ENCODE results near the gene PHF20. TPM values are rescaled to one million over a fixed set of nuclear protein-coding genes. Genes with fewer than 3 reads are reported as not detected.

PHF20 gene
- total RNA-seq, 2 donors from 2014 or later, result 17.6 to 25.1 TPM

- intact Hi-C loops (cut with DNase I), result no loop called here
Measured at GRCh38 chr20:35904982-35905663, 133.3 kb downstream of the PHF20 start.

DNA sequence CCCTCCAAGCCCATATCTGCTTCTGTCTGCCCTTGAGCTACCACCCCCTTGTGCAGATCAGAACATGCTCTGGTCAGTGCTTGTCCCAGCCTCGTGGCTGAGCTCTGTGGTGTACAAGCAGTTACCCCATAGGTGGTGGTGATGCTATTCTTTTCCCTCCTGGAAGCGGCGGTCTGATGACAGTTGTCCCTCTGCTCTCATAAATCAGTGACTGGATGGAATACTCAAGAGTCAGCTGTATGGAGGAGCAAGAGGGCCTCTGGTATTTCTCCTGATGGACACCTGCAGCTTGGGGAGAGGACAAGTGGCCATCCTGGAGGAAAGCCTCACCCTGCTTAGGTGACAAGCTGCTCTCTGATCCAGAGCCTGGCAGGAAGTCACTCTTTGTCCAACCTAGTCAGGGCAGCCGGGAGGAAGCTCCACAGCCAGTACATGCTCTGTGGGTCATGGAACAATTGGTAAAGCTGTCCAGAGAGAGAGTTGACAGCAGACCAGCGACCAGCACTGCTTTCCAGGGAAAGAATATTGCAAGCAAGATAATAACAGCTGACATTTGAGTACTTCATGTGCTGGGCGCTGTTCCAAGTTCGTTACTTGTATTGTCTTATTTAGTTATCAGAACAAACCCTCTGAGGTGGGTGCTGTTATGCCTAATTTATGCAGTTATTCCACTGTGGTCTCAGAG, 135.3 kb downstream of the PHF20 start:
- Histone ChIP-seq H3K9me3 (no peaks in the 10 kb centered on the region), H3K36me3 (replicated peaks in 1 of 2; ENCODE audit: insufficient read depth in 1 of 2, low read depth in 2 of 2) (no peaks in the 10 kb centered on the region), H3K27me3 (no peaks in the 10 kb centered on the region), H3K27ac (no peak overlapping the region), H3K4me1 (no peaks in the 10 kb centered on the region), H3K4me3 (no peak overlapping the region)
- ATAC-seq, result no peak
- TF ChIP-seq POLR2A (IDR thresholded peaks at IDR 0.05) (no peak), CTCF (IDR thresholded peaks at IDR 0.05) (no peak)
- no peak for DNase-seq
- intact Hi-C loops (cut with DNase I), result no loop called here
- 77 to 85% methylated on average over 7 of the region's 7 CpGs for WGBS, 2 donors

More at GRCh38 chr20:35904982-35905663, 133.3 kb downstream of the PHF20 start:
- no peaks in the 10 kb centered on the region for H3K4me1 ChIP-seq
- H3K9me3 ChIP-seq, result no peaks in the 10 kb centered on the region
- no peaks in the 10 kb centered on the region for H3K36me3 ChIP-seq (replicated peaks in 1 of 2; ENCODE audit: insufficient read depth in 1 of 2, low read depth in 2 of 2)
- no peak overlapping the region for H3K4me3 ChIP-seq
- TF ChIP-seq CTCF (IDR thresholded peaks at IDR 0.05) (no peak), POLR2A (IDR thresholded peaks at IDR 0.05) (no peak)
- no peak overlapping the region for H3K27ac ChIP-seq
- no peaks in the 10 kb centered on the region for H3K27me3 ChIP-seq
- WGBS, 2 donors, result 71 to 96% methylated on average over 4 of the region's 4 CpGs
- ATAC-seq (no peak), DNase-seq (no peak)

DNA sequence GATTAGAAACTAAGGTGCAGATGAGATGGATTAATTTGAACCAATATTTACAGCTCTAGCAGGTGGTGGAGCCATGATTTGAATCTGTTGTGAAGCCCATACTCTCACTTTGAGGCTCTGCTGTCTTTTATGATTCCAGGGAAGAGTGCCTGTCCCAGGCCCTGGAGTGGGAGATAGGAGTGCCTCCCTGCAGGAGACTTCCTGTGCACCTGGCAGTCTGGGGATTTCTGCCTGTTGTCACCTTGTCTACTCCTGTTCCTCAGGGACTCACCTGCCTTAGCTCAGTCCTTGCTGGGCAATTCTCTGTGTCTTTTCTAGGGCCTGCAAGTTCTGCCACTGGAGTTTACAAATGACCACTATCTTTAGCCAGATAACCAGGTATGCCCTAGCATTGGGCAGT, 136.2 kb downstream of the PHF20 start:
- no peak for ATAC-seq
- DNase-seq, result no peak
- Histone ChIP-seq H3K9me3 (no peaks in the 10 kb centered on the region), H3K27me3 (no peaks in the 10 kb centered on the region), H3K36me3 (replicated peaks in 1 of 2; ENCODE audit: insufficient read depth in 1 of 2, low read depth in 2 of 2) (no peaks in the 10 kb centered on the region), H3K27ac (no peak overlapping the region), H3K4me1 (no peaks in the 10 kb centered on the region), H3K4me3 (no peak overlapping the region)
- TF ChIP-seq POLR2A (IDR thresholded peaks at IDR 0.05) (no peak), CTCF (IDR thresholded peaks at IDR 0.05) (no peak)
- intact Hi-C loops (cut with DNase I), result no loop called here

DNA sequence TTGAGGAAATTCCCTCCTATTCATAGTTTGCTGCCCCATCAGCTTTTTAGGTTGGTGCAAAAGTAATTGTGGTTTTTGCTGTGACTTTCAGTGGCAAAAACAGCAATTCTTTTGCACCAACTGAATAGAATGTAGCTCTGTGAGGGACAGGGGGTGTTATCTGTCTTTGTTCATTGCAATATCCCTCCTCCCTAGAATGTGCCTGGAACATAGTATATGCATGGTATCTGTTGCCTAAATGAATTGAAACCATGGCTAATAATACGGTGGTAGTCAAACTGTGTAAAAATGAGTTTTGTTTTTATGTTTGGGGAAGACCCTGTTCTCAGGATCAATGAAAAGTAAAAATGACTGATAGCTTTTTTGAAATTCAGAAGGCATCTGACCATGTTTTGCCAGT, 137.4 kb downstream of the PHF20 start:
- ATAC-seq (no peak), DNase-seq (no peak)
- Histone ChIP-seq H3K27me3 (no peaks in the 10 kb centered on the region), H3K9me3 (no peaks in the 10 kb centered on the region), H3K4me3 (no peak overlapping the region), H3K27ac (no peak overlapping the region), H3K36me3 (replicated peaks in 1 of 2; ENCODE audit: insufficient read depth in 1 of 2, low read depth in 2 of 2) (peaks cover 0 to 4% of the 10 kb centered on the region in 2 donors), H3K4me1 (no peaks in the 10 kb centered on the region)
- intact Hi-C loops (cut with DNase I), result no loop called here
- 85 to 88% methylated on average over 1 of the region's 1 CpG for WGBS, 2 donors
- TF ChIP-seq POLR2A (IDR thresholded peaks at IDR 0.05), result no peak
- no peak for TF ChIP-seq CTCF (IDR thresholded peaks at IDR 0.05)

GRCh38 chr20:35909796-35910195, 138.0 kb downstream of the PHF20 start:
- H3K9me3 ChIP-seq, result no peaks in the 10 kb centered on the region
- no peak overlapping the region for H3K4me3 ChIP-seq
- peaks cover 0 to 5% of the 10 kb centered on the region in 2 donors for H3K36me3 ChIP-seq (replicated peaks in 1 of 2; ENCODE audit: insufficient read depth in 1 of 2, low read depth in 2 of 2)
- no peak for DNase-seq
- H3K27ac ChIP-seq, result no peak overlapping the region
- H3K4me1 ChIP-seq, result no peaks in the 10 kb centered on the region
- intact Hi-C loops (cut with DNase I), result no loop called here
- WGBS, 2 donors, result 100% methylated on average over 1 of the region's 1 CpG
- H3K27me3 ChIP-seq, result no peaks in the 10 kb centered on the region
- no peak for ATAC-seq
- TF ChIP-seq CTCF (IDR thresholded peaks at IDR 0.05) (no peak), POLR2A (IDR thresholded peaks at IDR 0.05) (no peak)
